Hypothalamus (tissue), 51 donors: ENCODE data around the gene PSMA7.

ENCODE experiments used
- DNase-seq, 51 donors: peaks; one replicate each; lab custom pipeline; 2025; lab: John Stamatoyannopoulos, UW

The PSMA7 gene

GRCh38 chr20:62143081-62143956 lies at the start of gene PSMA7, which contains the start of gene SS18L1:
Gene PSMA7 (minus strand): TSS chr20:62143394. CDS start chr20:62143303, 91 bp downstream.
Gene SS18L1 (plus strand): TSS chr20:62143769. CDS start chr20:62143821, 52 bp downstream.
- peak; percentile 33 to 92 (median 76) for DNase-seq

- DNase-seq: no peak
These were observed 49.4 kb upstream of the PSMA7 start for GRCh38 chr20:62192635-62193034.

GRCh38 chr20:62191781-62192559 lies 48.8 kb upstream of the PSMA7 start:
- no peak for DNase-seq

- no peak for DNase-seq
These were observed 47.6 kb upstream of the PSMA7 start for GRCh38 chr20:62190639-62191411.

- no peak for DNase-seq
These were observed 44.0 kb upstream of the PSMA7 start for GRCh38 chr20:62186887-62187866.

- DNase-seq: no peak
These were observed 42.9 kb upstream of the PSMA7 start for GRCh38 chr20:62186096-62186426.

- DNase-seq: peak in 1 of 51 donors; percentile 6
These were observed 40.4 kb upstream of the PSMA7 start for GRCh38 chr20:62183426-62184142.

GRCh38 chr20:62182469-62183425 lies 39.6 kb upstream of the PSMA7 start, which contains the start of gene MTG2:
Gene MTG2 (plus strand): TSS chr20:62183028. CDS start chr20:62193421, 10,393 bp downstream.
- peak; percentile 61 to 97 (median 88) for DNase-seq

- no peak for DNase-seq
These were observed 38.6 kb upstream of the PSMA7 start for GRCh38 chr20:62181808-62182207.

GRCh38 chr20:62179162-62179504 lies 35.9 kb upstream of the PSMA7 start:
- no peak for DNase-seq

- no peak for DNase-seq
These were observed 35.3 kb upstream of the PSMA7 start for GRCh38 chr20:62178316-62179161.

- DNase-seq: no peak
These were observed 34.1 kb upstream of the PSMA7 start for GRCh38 chr20:62177307-62177706.

GRCh38 chr20:62176866-62177265 lies 33.7 kb upstream of the PSMA7 start:
- DNase-seq: no peak

- DNase-seq: no peak
These were observed 32.5 kb upstream of the PSMA7 start for GRCh38 chr20:62175711-62176110.

GRCh38 chr20:62174870-62175624 lies 31.9 kb upstream of the PSMA7 start:
- no peak for DNase-seq
